Measurements from ENCODE around the gene PCSK1N. TPM values are rescaled to one million over a fixed set of nuclear protein-coding genes. Genes with fewer than 3 reads are reported as not detected.
"Not testable (repeated sequence)": the region's sequence is repeated elsewhere in the genome, so short reads cannot be mapped to it uniquely, and the experiment has no call there.

Gene PCSK1N
- polyA plus RNA-seq, result 178 TPM
- long read RNA-seq, donor 1, transcript PCSK1N-201 (3 exons, 1,050 nt), result major isoform, 129 of 224 reads
- long read RNA-seq, donor 1, partial matches to known transcripts, result 90 of 224 reads
- long read RNA-seq, donor 1, other reads (novel, unspliced or antisense), result 5 of 224 reads
- long read RNA-seq, donor 2, transcript PCSK1N-201 (3 exons, 1,050 nt), result major isoform, 400 of 655 reads
- long read RNA-seq, donor 2, partial matches to known transcripts, result 222 of 655 reads
- long read RNA-seq, donor 2, other reads (novel, unspliced or antisense), result 33 of 655 reads
- long read RNA-seq, donor 3, transcript PCSK1N-201 (3 exons, 1,050 nt), result major isoform, 416 of 604 reads
- long read RNA-seq, donor 3, partial matches to known transcripts, result 159 of 604 reads
- long read RNA-seq, donor 3, other reads (novel, unspliced or antisense), result 29 of 604 reads
- long read RNA-seq, donor 4, transcript PCSK1N-201 (3 exons, 1,050 nt), result major isoform, 14 of 14 reads
- long read RNA-seq, donor 4, partial matches to known transcripts, result 0 of 14 reads
- long read RNA-seq, donor 4, other reads (novel, unspliced or antisense), result 0 of 14 reads
- long read RNA-seq, donor 5, transcript PCSK1N-201 (3 exons, 1,050 nt), result major isoform, 54 of 96 reads
- long read RNA-seq, donor 5, partial matches to known transcripts, result 42 of 96 reads
- long read RNA-seq, donor 5, other reads (novel, unspliced or antisense), result 0 of 96 reads
- long read RNA-seq, donor 6, transcript PCSK1N-201 (3 exons, 1,050 nt), result major isoform, 264 of 401 reads
- long read RNA-seq, donor 6, partial matches to known transcripts, result 109 of 401 reads
- long read RNA-seq, donor 6, other reads (novel, unspliced or antisense), result 28 of 401 reads
- long read RNA-seq, donor 7, transcript PCSK1N-201 (3 exons, 1,050 nt), result major isoform, 38 of 49 reads
- long read RNA-seq, donor 7, partial matches to known transcripts, result 11 of 49 reads
- long read RNA-seq, donor 7, other reads (novel, unspliced or antisense), result 0 of 49 reads
- long read RNA-seq, donor 8, transcript PCSK1N-201 (3 exons, 1,050 nt), result major isoform, 169 of 285 reads
- long read RNA-seq, donor 8, partial matches to known transcripts, result 99 of 285 reads
- long read RNA-seq, donor 8, other reads (novel, unspliced or antisense), result 17 of 285 reads
- long read RNA-seq, donor 9, transcript PCSK1N-201 (3 exons, 1,050 nt), result major isoform, 173 of 215 reads
- long read RNA-seq, donor 9, partial matches to known transcripts, result 37 of 215 reads
- long read RNA-seq, donor 9, other reads (novel, unspliced or antisense), result 5 of 215 reads
- long read RNA-seq, donor 10, transcript PCSK1N-201 (3 exons, 1,050 nt), result major isoform, 291 of 467 reads
- long read RNA-seq, donor 10, partial matches to known transcripts, result 135 of 467 reads
- long read RNA-seq, donor 10, other reads (novel, unspliced or antisense), result 41 of 467 reads
- long read RNA-seq, donor 11, transcript PCSK1N-201 (3 exons, 1,050 nt), result major isoform, 190 of 274 reads
- long read RNA-seq, donor 11, partial matches to known transcripts, result 60 of 274 reads
- long read RNA-seq, donor 11, other reads (novel, unspliced or antisense), result 24 of 274 reads

- Histone ChIP-seq H3K9me3 (ENCODE audit: control insufficient read depth, low read depth, low read length) (no peaks in the 10 kb centered on the region), H3K27me3 (ENCODE audit: control insufficient read depth, insufficient read depth, low read length) (peaks cover 35% of the 10 kb centered on the region), H3K36me3 (ENCODE audit: control insufficient read depth, insufficient read depth, low read length) (no peaks in the 10 kb centered on the region), H3K27ac (ENCODE audit: low read length) (peak within 1 kb of the TSS; percentile 39), H3K4me3 (ENCODE audit: low read length) (peak within 1 kb of the TSS; percentile 46), H3K4me1 (ENCODE audit: control insufficient read depth, insufficient read depth, low read length) (peaks cover 7% of the 10 kb centered on the region)
- no CpG with 5 or more reads among the region's 35 CpGs for WGBS (ENCODE audit: insufficient coverage, low lambda C conversion rate)
- DNase-seq, result peak; percentile 83 to 86
These were observed at the start of gene PCSK1N for GRCh38 chrX:48835524-48836329. Gene PCSK1N, minus strand, starts transcription at chrX:48835610. Its CDS starts 78 bp downstream, at chrX:48835532.

- no CpG with 5 or more reads among the region's 10 CpGs for WGBS (ENCODE audit: insufficient coverage, low lambda C conversion rate)
These were observed 48.3 kb upstream of the PCSK1N start for GRCh38 chrX:48883729-48884128.

GRCh38 chrX:48876944-48877343, 41.5 kb upstream of the PCSK1N start:
- not testable (repeated sequence) for H3K36me3 ChIP-seq (ENCODE audit: control insufficient read depth, insufficient read depth, low read length); H3K9me3 ChIP-seq (ENCODE audit: control insufficient read depth, low read depth, low read length); H3K4me1 ChIP-seq (ENCODE audit: control insufficient read depth, insufficient read depth, low read length); H3K27me3 ChIP-seq (ENCODE audit: control insufficient read depth, insufficient read depth, low read length); H3K4me3 ChIP-seq (ENCODE audit: low read length); DNase-seq; H3K27ac ChIP-seq (ENCODE audit: low read length)
- no CpG with 5 or more reads among the region's 4 CpGs for WGBS (ENCODE audit: insufficient coverage, low lambda C conversion rate)

More at GRCh38 chrX:48883729-48884128, 48.3 kb upstream of the PCSK1N start:
- Histone ChIP-seq H3K36me3 (ENCODE audit: control insufficient read depth, insufficient read depth, low read length) (no peaks in the 10 kb centered on the region), H3K4me1 (ENCODE audit: control insufficient read depth, insufficient read depth, low read length) (no peaks in the 10 kb centered on the region), H3K4me3 (ENCODE audit: low read length) (no peak overlapping the region), H3K9me3 (ENCODE audit: control insufficient read depth, low read depth, low read length) (no peaks in the 10 kb centered on the region), H3K27ac (ENCODE audit: low read length) (no peak overlapping the region), H3K27me3 (ENCODE audit: control insufficient read depth, insufficient read depth, low read length) (no peaks in the 10 kb centered on the region)
- DNase-seq, result no peak

- H3K4me1 ChIP-seq (ENCODE audit: control insufficient read depth, insufficient read depth, low read length); H3K36me3 ChIP-seq (ENCODE audit: control insufficient read depth, insufficient read depth, low read length); H3K4me3 ChIP-seq (ENCODE audit: low read length); DNase-seq; H3K27ac ChIP-seq (ENCODE audit: low read length); H3K27me3 ChIP-seq (ENCODE audit: control insufficient read depth, insufficient read depth, low read length); H3K9me3 ChIP-seq (ENCODE audit: control insufficient read depth, low read depth, low read length): not testable (repeated sequence)
- WGBS (ENCODE audit: insufficient coverage, low lambda C conversion rate), result no CpG with 5 or more reads among the region's 2 CpGs
These were observed 36.6 kb upstream of the PCSK1N start for GRCh38 chrX:48872017-48872416.

GRCh38 chrX:48864210-48864609, 28.8 kb upstream of the PCSK1N start:
- DNase-seq, result no peak
- Histone ChIP-seq H3K27ac (ENCODE audit: low read length) (no peak overlapping the region), H3K4me3 (ENCODE audit: low read length) (no peak overlapping the region), H3K36me3 (ENCODE audit: control insufficient read depth, insufficient read depth, low read length) (no peaks in the 10 kb centered on the region), H3K4me1 (ENCODE audit: control insufficient read depth, insufficient read depth, low read length) (no peaks in the 10 kb centered on the region), H3K27me3 (ENCODE audit: control insufficient read depth, insufficient read depth, low read length) (no peaks in the 10 kb centered on the region), H3K9me3 (ENCODE audit: control insufficient read depth, low read depth, low read length) (no peaks in the 10 kb centered on the region)
- no CpG with 5 or more reads among the region's 4 CpGs for WGBS (ENCODE audit: insufficient coverage, low lambda C conversion rate)

GRCh38 chrX:48854898-48855297, 19.5 kb upstream of the PCSK1N start:
- H3K4me3 ChIP-seq (ENCODE audit: low read length), result no peak overlapping the region
- H3K9me3 ChIP-seq (ENCODE audit: control insufficient read depth, low read depth, low read length), result no peaks in the 10 kb centered on the region
- H3K4me1 ChIP-seq (ENCODE audit: control insufficient read depth, insufficient read depth, low read length), result peaks cover 8% of the 10 kb centered on the region
- H3K27ac ChIP-seq (ENCODE audit: low read length), result no peak overlapping the region
- H3K27me3 ChIP-seq (ENCODE audit: control insufficient read depth, insufficient read depth, low read length), result no peaks in the 10 kb centered on the region
- no peak for DNase-seq
- H3K36me3 ChIP-seq (ENCODE audit: control insufficient read depth, insufficient read depth, low read length), result no peaks in the 10 kb centered on the region
- no CpG with 5 or more reads among the region's 5 CpGs for WGBS (ENCODE audit: insufficient coverage, low lambda C conversion rate)

- H3K27me3 ChIP-seq (ENCODE audit: control insufficient read depth, insufficient read depth, low read length); H3K4me3 ChIP-seq (ENCODE audit: low read length); H3K9me3 ChIP-seq (ENCODE audit: control insufficient read depth, low read depth, low read length); H3K36me3 ChIP-seq (ENCODE audit: control insufficient read depth, insufficient read depth, low read length); H3K4me1 ChIP-seq (ENCODE audit: control insufficient read depth, insufficient read depth, low read length); H3K27ac ChIP-seq (ENCODE audit: low read length); DNase-seq: not testable (repeated sequence)
- WGBS (ENCODE audit: insufficient coverage, low lambda C conversion rate), result no CpG with 5 or more reads among the region's 12 CpGs
These were observed 18.9 kb upstream of the PCSK1N start for GRCh38 chrX:48854121-48854804.

- H3K27me3 ChIP-seq (ENCODE audit: control insufficient read depth, insufficient read depth, low read length); H3K36me3 ChIP-seq (ENCODE audit: control insufficient read depth, insufficient read depth, low read length); H3K4me3 ChIP-seq (ENCODE audit: low read length); H3K27ac ChIP-seq (ENCODE audit: low read length); DNase-seq; H3K9me3 ChIP-seq (ENCODE audit: control insufficient read depth, low read depth, low read length); H3K4me1 ChIP-seq (ENCODE audit: control insufficient read depth, insufficient read depth, low read length): not testable (repeated sequence)
These were observed 18.1 kb upstream of the PCSK1N start for GRCh38 chrX:48853494-48853893.

- Histone ChIP-seq H3K27me3 (ENCODE audit: control insufficient read depth, insufficient read depth, low read length) (no peaks in the 10 kb centered on the region), H3K36me3 (ENCODE audit: control insufficient read depth, insufficient read depth, low read length) (no peaks in the 10 kb centered on the region), H3K4me3 (ENCODE audit: low read length) (no peak overlapping the region), H3K27ac (ENCODE audit: low read length) (no peak overlapping the region), H3K4me1 (ENCODE audit: control insufficient read depth, insufficient read depth, low read length) (peaks cover 8% of the 10 kb centered on the region), H3K9me3 (ENCODE audit: control insufficient read depth, low read depth, low read length) (no peaks in the 10 kb centered on the region)
- no CpG with 5 or more reads among the region's 7 CpGs for WGBS (ENCODE audit: insufficient coverage, low lambda C conversion rate)
- DNase-seq, result no peak
These were observed 17.4 kb upstream of the PCSK1N start for GRCh38 chrX:48852857-48853256.

All from large intestine (tissue), 12 donors.